ENCODE results near the gene ACTG1. TPM values are rescaled to one million over a fixed set of nuclear protein-coding genes. Genes with fewer than 3 reads are reported as not detected.

The ACTG1 gene
- total and polyA plus RNA-seq, 2 of the 13 experiments (the other 11 are each of a cell fraction or from before 2014, with no cell fraction given) = 973 to 1,138 TPM

DNA sequence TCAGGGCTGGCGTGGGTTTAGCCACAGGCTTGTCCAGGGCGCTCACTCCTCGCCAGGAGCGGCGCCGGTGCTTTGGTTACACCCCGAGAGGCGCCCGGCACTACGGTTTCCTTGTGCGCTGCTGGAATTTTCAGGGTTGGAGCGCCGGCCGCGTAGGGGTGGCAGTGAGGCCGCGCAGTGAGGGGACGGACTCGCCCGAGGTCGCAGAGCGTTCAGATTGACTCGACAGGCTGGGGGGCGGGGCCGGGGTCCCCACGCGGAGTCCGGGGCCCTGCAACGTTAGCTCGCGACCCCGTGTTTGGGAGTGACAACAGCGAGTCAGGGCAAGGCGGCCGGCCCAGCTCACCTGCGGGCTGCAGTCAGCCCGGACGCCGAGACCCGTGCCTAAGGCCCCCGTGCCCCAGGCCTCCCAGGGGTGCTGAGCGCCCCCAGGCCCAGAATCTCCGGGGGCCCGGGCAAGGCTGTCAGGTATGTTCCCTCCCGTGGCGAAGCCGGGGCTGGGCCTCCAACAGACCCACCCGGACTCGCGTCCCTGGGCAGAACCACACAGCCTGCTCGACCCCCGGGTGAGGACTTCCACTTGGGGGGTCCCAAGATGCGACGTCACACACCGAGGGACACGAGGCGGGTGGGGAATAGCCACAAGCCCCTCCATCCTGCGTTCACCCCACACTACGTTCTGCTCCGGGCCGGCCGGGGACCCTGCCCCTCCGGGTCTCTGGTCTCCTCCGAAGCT lies 1.3 kb upstream of the ACTG1 start (continued):
- TF ChIP-seq, protein P1, sequence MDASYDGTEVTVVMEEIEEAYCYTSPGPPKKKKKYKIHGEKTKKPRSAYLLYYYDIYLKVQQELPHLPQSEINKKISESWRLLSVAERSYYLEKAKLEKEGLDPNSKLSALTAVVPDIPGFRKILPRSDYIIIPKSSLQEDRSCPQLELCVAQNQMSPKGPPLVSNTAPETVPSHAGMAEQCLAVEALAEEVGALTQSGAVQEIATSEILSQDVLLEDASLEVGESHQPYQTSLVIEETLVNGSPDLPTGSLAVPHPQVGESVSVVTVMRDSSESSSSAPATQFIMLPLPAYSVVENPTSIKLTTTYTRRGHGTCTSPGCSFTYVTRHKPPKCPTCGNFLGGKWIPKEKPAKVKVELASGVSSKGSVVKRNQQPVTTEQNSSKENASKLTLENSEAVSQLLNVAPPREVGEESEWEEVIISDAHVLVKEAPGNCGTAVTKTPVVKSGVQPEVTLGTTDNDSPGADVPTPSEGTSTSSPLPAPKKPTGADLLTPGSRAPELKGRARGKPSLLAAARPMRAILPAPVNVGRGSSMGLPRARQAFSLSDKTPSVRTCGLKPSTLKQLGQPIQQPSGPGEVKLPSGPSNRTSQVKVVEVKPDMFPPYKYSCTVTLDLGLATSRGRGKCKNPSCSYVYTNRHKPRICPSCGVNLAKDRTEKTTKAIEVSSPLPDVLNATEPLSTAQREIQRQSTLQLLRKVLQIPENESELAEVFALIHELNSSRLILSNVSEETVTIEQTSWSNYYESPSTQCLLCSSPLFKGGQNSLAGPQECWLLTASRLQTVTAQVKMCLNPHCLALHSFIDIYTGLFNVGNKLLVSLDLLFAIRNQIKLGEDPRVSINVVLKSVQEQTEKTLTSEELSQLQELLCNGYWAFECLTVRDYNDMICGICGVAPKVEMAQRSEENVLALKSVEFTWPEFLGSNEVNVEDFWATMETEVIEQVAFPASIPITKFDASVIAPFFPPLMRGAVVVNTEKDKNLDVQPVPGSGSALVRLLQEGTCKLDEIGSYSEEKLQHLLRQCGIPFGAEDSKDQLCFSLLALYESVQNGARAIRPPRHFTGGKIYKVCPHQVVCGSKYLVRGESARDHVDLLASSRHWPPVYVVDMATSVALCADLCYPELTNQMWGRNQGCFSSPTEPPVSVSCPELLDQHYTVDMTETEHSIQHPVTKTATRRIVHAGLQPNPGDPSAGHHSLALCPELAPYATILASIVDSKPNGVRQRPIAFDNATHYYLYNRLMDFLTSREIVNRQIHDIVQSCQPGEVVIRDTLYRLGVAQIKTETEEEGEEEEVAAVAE (CRISPR knock-in tag; IDR thresholded peaks at IDR 0.05; ENCODE audit: borderline replicate concordance) = no peak
- TF ChIP-seq CHCHD3 (CRISPR knock-in tag; IDR thresholded peaks at IDR 0.05) (0 out of 2 replicates have a peak, but pooled peaks have one; percentile 80), ZNF552 (CRISPR knock-in tag; IDR thresholded peaks at IDR 0.05; ENCODE audit: borderline replicate concordance) (no peak), PRMT3 (CRISPR knock-in tag; IDR thresholded peaks at IDR 0.05; ENCODE audit: borderline replicate concordance, low read depth) (no peak), ZNF34 (CRISPR knock-in tag; IDR thresholded peaks at IDR 0.05; ENCODE audit: borderline replicate concordance) (no peak), HCFC1 (IDR thresholded peaks at IDR 0.05; ENCODE audit: low read depth, low read length) (no peak), ZNF879 (CRISPR knock-in tag; IDR thresholded peaks at IDR 0.05) (0 out of 2 replicates have a peak, but pooled peaks have one; percentile 73)
- TF ChIP-seq, protein P2, sequence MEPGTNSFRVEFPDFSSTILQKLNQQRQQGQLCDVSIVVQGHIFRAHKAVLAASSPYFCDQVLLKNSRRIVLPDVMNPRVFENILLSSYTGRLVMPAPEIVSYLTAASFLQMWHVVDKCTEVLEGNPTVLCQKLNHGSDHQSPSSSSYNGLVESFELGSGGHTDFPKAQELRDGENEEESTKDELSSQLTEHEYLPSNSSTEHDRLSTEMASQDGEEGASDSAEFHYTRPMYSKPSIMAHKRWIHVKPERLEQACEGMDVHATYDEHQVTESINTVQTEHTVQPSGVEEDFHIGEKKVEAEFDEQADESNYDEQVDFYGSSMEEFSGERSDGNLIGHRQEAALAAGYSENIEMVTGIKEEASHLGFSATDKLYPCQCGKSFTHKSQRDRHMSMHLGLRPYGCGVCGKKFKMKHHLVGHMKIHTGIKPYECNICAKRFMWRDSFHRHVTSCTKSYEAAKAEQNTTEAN (CRISPR knock-in tag; conservative IDR thresholded peaks at IDR 0.05) = no peak
- TF ChIP-seq, protein P3, sequence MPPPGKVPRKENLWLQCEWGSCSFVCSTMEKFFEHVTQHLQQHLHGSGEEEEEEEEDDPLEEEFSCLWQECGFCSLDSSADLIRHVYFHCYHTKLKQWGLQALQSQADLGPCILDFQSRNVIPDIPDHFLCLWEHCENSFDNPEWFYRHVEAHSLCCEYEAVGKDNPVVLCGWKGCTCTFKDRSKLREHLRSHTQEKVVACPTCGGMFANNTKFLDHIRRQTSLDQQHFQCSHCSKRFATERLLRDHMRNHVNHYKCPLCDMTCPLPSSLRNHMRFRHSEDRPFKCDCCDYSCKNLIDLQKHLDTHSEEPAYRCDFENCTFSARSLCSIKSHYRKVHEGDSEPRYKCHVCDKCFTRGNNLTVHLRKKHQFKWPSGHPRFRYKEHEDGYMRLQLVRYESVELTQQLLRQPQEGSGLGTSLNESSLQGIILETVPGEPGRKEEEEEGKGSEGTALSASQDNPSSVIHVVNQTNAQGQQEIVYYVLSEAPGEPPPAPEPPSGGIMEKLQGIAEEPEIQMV (CRISPR knock-in tag; IDR thresholded peaks at IDR 0.05; ENCODE audit: low read depth) = no peak
- TF ChIP-seq, protein P4, sequence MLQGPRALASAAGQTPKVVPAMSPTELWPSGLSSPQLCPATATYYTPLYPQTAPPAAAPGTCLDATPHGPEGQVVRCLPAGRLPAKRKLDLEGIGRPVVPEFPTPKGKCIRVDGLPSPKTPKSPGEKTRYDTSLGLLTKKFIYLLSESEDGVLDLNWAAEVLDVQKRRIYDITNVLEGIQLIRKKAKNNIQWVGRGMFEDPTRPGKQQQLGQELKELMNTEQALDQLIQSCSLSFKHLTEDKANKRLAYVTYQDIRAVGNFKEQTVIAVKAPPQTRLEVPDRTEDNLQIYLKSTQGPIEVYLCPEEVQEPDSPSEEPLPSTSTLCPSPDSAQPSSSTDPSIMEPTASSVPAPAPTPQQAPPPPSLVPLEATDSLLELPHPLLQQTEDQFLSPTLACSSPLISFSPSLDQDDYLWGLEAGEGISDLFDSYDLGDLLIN (CRISPR knock-in tag; IDR thresholded peaks at IDR 0.05; ENCODE audit: borderline replicate concordance) = no peak
- TF ChIP-seq, protein P5, sequence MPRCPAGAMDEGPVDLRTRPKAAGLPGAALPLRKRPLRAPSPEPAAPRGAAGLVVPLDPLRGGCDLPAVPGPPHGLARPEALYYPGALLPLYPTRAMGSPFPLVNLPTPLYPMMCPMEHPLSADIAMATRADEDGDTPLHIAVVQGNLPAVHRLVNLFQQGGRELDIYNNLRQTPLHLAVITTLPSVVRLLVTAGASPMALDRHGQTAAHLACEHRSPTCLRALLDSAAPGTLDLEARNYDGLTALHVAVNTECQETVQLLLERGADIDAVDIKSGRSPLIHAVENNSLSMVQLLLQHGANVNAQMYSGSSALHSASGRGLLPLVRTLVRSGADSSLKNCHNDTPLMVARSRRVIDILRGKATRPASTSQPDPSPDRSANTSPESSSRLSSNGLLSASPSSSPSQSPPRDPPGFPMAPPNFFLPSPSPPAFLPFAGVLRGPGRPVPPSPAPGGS (CRISPR knock-in tag; IDR thresholded peaks at IDR 0.05) = 0 out of 2 replicates have a peak, but pooled peaks have one; percentile 29
- TF ChIP-seq, protein P6, sequence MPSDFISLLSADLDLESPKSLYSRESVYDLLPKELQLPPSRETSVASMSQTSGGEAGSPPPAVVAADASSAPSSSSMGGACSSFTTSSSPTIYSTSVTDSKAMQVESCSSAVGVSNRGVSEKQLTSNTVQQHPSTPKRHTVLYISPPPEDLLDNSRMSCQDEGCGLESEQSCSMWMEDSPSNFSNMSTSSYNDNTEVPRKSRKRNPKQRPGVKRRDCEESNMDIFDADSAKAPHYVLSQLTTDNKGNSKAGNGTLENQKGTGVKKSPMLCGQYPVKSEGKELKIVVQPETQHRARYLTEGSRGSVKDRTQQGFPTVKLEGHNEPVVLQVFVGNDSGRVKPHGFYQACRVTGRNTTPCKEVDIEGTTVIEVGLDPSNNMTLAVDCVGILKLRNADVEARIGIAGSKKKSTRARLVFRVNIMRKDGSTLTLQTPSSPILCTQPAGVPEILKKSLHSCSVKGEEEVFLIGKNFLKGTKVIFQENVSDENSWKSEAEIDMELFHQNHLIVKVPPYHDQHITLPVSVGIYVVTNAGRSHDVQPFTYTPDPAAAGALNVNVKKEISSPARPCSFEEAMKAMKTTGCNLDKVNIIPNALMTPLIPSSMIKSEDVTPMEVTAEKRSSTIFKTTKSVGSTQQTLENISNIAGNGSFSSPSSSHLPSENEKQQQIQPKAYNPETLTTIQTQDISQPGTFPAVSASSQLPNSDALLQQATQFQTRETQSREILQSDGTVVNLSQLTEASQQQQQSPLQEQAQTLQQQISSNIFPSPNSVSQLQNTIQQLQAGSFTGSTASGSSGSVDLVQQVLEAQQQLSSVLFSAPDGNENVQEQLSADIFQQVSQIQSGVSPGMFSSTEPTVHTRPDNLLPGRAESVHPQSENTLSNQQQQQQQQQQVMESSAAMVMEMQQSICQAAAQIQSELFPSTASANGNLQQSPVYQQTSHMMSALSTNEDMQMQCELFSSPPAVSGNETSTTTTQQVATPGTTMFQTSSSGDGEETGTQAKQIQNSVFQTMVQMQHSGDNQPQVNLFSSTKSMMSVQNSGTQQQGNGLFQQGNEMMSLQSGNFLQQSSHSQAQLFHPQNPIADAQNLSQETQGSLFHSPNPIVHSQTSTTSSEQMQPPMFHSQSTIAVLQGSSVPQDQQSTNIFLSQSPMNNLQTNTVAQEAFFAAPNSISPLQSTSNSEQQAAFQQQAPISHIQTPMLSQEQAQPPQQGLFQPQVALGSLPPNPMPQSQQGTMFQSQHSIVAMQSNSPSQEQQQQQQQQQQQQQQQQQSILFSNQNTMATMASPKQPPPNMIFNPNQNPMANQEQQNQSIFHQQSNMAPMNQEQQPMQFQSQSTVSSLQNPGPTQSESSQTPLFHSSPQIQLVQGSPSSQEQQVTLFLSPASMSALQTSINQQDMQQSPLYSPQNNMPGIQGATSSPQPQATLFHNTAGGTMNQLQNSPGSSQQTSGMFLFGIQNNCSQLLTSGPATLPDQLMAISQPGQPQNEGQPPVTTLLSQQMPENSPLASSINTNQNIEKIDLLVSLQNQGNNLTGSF (CRISPR knock-in tag; IDR thresholded peaks at IDR 0.05) = 0 out of 2 replicates have a peak, but pooled peaks have one; percentile 21
